Measurements from ENCODE around the gene SGPL1.

The SGPL1 gene

DNA sequence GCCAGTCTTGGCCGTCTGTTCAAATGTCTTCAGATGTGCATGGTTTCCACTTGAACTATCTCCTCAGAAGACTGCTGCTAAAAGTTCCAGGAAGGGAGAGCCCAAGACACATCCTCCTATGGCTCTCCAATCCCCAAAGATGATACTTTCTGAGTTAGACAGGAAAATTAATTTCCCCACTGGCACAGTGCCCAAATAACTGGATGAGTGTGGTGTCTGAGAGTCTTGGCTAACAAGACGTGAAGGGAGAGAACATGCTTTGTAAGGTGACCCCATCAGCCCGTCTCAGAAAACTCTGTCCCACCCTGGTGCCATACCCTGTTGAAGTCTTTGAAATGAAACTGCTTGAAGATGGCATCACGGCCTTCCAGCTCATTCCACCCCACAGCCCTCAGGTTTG, 69.7 kb downstream of the SGPL1 start:
- no peak for DNase-seq (ENCODE audit: low read depth)

DNA sequence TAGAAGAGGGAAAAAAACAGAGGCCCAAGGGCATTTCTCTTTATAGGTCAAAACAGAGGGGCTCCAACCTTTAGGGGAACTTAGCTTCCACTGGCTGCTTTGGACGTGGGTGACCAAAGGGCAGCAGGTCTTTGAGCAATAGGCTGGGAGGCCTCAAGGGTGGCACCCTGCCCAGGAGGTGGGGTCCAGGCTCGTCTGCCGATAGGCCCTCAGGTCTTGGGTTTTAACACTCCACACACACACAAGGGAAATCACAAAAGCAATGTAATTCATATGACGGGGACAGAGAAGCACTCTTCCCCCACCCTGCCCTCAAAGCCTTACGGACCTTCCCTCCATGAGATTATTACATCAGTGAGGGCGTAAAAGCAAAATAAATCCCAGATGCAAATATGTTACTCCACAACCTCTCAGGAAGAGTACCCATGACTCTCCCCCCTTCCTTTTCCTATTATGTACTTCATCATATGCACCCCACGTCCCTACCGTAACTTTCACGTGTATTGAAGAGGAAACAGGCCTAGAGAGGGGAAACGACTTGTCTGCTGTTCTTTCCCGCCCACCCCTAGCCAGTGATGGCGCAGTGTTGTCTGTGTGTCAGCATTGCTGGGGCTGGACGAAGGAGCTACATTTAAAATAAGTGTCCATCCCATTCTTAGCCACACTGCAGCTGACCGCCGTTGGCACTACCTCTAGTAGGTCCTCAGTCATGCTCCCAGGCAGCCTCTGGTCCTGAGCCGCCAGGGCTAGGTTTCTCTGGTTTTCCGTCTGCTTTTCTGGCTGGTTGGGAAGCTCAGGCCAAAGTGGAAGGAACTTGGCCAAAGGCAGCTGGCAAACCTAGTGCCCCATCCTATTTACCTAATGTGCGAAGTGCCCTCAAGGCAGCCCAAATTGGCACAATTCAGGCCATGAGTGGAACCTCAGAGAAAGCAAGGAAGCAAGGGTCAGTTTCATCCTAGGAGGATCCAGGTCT, 70.5 kb downstream of the SGPL1 start:
- no peak for DNase-seq (ENCODE audit: low read depth)

DNA sequence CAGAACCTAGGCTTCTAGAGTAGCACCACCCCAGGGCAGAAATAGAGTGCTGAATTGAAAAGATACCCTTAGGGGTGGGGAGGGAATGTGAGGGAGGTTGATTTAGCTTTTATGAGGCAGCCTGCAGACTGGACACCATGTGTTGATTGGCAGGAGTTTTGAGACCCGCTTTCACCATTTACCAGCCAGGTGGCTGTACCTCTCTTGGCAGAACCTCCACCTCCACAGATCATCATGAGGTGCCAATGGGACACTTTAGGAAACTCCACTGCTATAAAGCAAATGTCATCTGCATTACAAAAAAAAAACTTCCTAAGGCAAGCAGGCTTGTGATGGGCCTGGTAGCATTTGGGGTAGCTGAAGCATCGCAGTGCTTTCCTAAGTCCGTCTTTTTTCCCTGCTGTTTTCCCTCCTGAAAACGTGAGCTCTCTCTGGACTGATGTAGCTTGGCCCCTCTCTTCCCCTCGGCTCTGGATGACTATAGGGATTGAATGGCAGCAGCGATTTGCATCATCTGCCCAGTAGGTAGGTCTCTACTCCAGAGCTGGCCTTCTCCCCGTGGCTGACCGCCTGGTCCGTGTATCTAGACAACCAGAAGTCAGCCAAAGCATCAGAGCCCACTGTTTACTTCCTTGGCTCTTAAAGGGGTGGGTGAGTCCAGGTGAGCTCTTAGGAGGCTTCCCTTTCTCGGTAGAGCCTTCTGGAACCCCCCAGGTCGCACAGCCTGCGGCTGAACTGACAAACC, 71.3 kb downstream of the SGPL1 start:
- no peak for DNase-seq (ENCODE audit: low read depth)

DNA sequence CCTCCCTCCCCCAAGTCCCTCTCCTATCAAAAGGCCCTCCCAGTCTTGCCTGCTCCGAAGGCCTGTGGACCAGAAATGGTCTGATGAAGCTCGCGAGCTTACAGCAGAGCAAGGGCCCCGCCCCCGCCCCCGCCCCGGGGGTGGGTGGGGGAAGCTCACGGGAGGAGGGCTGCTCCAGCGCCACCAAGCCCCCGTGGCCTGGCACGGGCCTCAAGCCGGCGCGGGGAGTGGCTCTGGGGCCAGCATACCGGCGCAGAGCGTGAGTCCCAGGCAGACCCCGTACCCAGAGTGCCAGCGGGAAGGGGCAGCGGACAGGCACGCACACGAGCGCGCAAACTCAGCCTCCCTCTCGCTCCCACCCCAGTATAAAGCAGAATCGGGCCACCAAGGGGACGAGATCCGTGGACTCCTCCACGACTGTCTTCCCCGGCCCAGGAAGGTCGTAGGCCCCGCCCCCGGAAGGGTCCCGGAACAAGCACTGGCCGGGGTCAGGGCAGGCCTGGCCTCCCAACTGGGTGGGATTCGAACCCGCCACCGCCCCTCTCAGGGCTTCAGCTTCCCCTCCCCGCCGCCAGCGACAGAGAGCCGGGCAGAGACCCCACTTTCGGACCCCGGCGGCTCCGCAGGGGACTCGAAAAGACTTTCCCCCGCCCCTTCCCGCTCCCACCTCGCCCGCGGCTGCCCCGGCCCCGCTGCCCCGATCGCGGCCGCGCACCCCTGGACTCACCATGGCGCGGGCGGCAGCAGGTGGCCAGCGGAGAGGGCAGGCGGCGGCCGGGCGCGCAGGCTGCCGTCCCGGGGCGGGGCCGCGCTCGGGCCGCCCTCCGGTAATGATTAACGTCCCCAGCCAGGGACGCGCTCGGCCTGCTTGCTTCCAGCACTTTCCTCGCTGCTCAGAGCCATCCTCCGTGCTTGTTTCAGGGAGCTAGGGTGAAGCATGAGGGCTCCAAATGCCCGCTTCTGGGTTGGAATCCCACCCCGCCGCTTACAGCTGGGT, 72.4 kb downstream of the SGPL1 start, which contains the start of gene PCBD1:
PCBD1 (minus strand) TSS at position 762 of the 997 bp plus-strand sequence; CDS start at position 730, 32 bp downstream.
- DNase-seq (ENCODE audit: low read depth): no peak

DNA sequence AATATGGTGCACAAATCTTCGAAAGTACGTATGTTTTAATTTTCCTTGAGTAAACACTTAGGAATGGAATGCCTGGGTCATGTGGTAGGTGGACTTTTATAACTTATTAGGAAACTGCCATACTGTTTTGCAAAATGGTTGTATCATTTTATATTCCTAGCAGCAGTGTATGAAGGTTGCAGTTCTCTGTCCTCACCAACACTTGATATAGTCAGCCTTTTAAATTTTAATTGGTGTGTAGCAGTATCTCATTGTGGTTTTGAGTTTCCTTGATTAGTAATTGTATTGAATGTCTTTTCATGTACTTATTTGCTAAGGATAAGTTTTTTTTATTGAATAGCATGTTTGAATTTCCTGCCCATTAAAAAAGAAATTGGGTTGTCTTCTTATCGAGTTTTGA, 73.5 kb downstream of the SGPL1 start:
- DNase-seq (ENCODE audit: low read depth): no peak

DNA sequence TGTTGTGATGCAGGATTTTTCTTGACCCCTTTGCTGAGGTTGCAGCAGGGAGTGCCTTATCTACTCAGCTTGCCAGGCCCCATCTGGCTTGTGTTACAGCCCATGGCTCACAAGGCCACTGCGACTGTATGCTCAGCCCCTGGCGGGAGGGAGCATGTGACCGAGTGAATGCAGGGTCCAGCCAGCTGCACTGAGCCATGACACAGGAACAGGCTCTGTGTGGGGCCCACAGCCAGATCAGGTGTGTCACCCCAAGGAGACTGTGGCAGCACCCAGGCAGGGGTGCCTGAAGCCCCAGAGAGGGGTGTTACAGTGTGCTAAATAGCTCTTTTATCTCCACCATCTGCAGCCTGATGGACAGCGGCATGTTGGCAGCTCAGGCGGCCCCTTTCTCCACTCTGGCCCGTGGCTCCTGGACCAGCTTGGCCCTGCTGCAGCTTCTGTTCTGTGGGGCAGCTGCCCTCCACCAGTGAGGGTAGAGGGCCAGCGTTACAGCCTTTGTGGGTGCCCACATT, 75.2 kb downstream of the SGPL1 start:
- DNase-seq (ENCODE audit: low read depth): no peak

DNA sequence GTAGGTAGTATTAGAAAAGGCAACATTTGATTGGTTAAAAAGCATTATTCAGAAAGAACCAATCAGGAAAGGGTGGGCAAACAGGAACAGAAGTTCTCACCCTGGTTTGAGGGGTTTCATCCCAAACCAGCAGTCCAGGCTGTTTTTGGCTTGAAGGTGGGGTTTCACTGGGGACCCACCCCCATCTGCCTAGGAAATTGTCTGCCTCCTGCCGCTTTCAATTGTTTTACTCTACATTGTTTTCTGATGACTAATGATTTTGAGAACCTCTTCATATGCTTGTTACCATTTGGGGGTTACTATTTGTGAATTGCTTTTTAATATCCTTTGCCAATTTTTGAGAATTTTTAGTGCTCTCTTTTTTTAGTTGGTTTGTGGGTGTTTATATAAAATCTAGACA, 75.9 kb downstream of the SGPL1 start:
- DNase-seq (ENCODE audit: low read depth): no peak

DNA sequence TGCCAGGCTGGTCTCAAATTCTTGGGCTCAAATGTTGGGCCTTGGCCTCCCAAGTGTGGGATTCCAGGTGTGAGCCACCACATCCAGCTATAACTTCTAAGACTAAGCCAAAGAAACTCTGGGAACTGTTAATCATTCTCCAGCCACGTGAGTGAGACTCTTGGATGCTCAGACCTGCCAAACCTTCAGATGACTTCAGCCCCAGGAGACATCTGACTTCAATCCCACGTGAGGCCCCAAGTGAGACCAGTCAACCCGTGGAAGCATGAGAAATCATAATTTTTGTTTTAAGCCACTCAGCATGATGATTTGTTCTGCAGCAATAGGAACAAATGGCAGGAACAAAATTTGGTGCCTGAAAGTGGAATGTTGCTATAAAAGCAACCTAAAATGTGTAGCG, 76.9 kb downstream of the SGPL1 start:
- no peak for DNase-seq (ENCODE audit: low read depth)

DNA sequence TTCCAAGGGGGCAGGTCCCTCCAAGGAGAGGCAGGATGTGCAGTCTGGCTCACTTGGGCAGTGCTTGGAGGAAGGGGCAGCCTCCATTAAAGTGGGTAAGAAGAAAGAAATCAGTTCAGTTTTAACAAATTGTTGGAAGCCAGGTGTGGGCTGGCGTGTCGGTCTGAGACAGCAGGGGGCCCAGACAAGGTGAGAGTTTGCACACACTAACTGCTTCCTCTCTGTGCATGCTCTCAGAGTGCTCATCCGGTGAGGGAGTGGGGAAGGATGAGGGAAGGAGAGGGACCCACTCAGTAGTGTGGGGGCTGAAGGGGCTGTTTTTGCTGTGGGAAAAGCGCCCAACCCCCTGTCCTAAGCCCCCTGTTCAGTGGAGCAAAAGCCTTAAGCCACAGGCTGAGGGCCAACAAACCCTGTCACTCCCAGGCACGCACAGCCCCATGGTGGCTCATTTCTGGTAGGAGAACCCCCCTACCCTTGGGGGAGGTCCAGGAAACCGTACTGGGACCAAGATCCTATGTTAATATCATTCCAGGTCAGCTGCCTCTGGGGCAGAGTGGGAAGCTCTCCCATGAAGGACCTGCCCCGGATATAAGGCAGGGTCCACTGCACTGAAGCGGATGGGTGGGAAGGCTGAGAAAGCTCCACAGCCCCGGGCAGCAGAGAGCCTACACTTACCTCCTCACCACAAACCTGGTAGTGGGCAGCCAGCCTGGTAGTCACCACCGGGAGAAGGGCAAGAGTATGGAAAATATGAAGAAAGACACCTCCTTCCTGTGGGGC, 77.7 kb downstream of the SGPL1 start:
- no peak for DNase-seq (ENCODE audit: low read depth)

DNA sequence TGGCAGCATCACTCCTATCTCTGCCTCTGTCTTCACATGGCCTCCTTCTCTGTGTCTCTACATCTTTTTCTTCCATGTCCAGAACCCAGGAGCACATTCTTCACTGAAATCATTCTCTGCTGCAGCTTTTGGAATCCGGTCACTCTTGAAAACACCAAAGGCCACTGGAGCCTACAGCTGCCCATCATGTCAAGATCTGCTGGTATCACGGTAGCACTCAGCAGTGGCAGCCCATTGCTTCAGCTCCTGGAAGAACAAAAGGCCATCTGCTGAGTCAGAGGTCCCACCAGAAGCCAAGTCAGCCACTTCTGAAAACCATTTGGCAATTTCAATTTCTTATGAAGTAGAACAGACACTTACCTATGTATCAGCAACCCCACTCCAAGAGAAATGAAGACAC, 78.7 kb downstream of the SGPL1 start:
- DNase-seq (ENCODE audit: low read depth): no peak

DNA sequence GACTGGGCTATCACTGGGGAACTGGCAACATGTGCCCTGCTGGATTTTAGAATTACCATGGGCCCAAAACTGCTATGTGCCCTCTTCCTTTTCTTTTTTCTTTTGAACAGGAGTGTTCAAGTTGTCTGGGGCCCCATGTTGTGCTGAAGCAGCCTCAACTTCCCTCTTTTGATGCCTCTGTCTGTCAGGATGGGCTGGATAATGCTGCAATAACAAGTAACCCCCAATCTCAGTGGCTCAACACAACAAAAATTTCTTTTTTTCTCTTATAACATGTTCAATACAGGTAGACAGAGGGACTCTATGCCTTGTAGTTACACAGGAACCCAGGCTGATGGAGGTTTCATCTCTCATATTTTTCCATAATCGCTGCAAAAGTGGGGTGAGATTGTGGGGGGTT, 80.8 kb downstream of the SGPL1 start:
- no peak for DNase-seq (ENCODE audit: low read depth)

DNA sequence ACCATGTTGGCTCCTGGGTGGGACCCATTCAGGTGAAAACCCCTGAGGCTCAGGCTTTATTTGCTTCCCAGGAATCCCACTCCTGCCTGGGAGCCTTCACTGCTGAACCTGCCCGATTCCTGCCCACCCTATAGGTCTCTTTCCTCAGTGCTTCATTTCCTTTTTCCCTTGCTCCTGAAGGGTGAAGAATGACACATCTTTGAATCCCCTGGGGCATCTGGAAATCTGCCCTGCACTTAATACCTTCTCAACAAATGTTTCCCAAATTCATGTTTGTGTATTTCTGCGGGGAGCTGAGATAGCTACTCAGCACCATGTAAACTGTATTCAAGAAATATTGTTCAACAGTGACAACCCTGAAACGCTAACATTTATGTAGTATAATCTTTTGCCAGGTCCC, 82.9 kb downstream of the SGPL1 start:
- no peak for DNase-seq (ENCODE audit: low read depth)

DNA sequence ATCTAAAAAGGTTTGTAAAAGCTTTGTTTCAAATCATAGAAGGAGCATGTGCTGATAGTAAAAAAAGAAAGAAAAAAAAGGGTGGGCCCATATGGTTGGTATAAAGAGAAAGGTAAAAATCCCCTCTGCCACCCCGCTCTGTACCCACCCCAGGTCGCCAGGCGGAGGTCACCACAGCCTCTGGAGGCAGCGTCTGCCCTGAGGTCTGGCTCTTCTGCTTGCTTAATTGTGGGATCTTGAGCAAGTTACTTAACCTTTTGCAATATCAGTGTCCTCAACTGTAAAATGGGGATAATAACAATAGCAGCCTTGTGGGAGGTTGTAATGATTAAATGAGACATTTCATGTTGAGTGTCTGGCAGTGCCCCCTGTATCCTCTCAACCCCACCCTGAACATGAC, 83.3 kb downstream of the SGPL1 start:
- DNase-seq (ENCODE audit: low read depth): no peak

DNA sequence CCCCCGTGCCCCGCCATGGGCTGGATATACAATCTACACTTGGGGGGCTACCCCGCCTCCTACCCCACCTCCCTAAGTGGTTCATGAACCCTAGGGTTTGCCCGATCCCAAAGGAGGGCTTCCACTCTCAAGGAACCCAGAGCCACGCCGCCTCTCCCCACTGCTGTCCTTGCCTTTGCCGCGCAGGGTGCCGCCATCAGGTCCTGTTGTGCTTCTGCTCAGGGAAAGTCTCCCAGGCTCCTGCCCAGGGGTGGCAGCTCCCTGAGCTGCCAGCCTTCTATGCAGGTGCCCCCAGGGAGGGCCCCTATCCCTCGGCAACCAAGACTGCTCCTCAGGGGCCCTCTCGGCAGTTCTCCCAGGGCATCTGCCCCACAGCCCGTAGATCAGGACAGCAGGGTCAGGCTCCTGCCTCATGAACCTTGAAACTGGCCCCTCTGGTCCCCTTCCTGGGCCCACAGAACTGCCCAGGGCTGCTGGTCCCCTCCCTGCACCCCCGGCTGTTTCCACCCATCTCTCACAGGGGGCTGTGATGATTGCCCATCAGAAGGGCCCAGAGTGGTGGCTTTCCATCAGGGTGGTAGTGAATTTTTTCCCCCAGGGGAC, 85.6 kb downstream of the SGPL1 start:
- no peak for DNase-seq (ENCODE audit: low read depth)

DNA sequence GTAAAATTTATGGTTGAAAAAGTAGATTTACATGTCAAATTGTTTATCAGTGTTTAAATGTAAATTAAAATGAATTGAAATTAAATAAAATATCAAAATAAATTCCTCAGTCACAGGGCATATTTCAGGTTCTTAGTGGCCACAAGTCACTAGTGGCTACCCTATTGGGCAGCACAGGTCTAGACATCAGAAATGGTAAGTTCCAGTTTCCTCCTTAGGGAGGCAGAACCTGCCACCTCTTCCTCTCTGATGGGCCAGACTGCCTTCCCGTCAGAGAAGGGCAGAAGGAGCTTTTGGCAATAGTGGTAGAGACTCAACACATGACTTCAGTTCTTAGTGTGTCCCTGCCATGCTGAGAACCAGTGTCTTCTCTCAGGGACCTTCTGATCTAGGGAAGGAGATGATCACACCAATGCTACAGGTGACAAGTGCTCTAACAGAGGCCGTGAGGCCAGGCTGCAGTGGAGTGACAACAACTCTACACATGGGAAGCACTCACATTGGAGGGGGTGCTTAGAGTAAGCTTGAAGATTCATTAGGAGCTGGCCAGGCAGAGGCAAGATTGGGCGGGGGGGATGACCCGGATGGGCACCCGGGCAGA, 87.0 kb downstream of the SGPL1 start:
- no peak for DNase-seq (ENCODE audit: low read depth)

DNA sequence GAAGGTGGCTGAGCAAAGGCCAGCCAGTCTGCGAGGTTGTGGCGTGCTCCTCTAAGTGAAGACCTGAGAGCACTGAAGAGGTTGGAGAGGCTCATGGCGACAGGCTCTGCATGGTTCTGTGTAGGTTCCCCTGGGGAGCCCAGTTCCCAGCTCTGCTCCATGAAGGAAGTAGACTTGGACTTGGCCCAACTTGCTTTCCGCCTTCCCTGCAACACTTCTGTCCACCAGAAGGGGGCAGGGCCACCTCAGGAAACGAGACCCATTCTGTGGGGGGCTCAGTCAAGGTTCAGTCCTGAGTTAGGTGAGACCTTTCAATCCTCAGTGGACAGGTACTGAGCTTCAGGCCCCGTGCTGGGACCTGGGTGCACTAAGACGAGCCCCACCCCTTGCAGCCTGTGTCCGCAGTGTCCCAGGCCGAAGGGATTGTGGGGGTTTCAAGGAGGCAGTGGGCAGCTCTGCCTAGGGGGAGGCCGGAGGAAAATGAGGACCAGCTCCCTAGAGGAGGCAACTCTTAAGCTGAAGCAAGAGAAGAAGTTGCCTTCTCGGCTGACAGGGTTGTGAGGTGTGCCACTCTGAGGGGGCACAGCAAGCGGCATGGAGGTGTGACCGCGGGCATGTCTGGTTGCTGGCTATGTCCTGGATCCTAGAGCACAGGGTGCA, 87.6 kb downstream of the SGPL1 start:
- DNase-seq (ENCODE audit: low read depth): no peak

DNA sequence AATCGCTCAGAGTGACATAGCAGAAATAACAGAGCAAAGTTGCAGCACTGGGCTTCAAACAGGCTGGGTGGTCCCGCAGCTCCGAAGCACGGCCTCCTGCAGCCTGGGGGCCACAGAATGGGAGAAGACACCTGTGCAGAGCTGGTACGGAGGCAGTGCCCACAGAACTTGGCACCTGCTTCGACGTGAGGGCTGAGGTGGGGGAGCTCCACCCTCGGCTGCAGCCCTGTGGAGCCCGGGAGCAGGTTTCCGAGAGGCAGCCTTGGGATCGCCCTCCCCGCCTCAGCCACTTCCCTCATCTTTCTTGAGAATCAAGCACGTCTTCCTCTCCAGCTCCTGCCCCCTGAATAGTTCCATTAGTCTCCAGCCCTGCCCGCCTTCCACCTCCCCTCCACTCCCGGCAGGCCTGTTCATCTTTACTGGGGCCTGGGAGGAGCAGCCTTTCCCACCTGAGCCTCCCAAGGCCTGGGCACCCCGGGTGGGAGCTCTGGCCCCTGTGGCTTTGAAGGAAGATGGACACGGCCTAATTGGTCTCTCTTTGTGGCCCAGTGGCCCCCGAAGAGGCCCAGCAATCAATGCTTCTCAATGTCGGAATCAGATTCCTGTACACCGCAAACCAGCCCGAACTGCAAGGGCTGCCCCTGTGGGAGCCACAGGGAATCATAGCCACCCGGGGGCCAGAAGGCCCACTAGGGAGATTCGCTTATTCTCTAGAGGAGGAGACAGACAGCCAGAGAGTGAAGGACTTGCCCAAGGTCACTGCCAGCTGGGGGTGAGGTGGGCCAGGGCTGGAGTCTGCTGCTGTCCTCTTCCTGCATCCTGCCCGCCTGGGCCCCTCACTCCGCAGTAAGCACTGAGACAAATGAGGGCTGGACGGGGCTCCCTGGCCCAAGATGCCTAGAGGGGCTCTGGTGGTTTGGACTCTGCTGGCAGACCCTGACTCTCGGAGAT, 89.6 kb downstream of the SGPL1 start:
- DNase-seq (ENCODE audit: low read depth): no peak

DNA sequence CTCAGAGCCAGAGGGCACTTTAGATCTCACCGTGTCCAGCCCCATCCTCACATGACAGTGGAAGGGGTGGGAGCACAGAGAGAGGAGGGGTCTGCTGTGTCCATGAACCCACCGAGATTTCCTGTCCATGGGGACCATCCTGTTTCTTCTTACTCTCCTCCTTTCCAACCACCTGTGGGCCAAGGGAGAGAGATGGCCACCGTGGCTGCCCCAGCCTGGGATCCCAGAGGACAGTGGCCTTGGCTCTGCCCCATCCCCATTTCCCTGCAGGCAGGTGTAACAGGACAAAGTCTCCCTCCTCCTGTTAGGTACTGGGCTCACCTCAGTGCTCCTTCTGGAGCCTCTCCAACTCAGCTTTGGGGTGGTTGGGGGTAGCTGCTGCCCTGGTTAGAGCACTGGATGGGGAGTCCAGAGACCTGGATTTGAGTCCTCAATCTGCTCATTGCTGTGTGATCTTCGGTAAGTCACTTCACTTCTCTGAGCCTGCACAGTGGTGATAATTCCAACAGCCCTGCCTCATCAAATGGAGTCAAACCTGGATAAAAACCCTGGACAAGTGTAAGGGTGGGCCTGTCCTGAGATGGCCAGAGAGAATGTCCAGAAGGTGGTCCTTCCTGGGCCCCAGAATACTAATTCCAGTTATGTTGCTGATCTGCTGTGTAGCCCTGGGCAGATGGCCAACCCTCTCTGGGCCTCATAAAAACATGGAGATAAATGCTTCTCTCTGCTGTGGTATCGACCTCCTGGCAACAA, 90.5 kb downstream of the SGPL1 start:
- DNase-seq (ENCODE audit: low read depth): no peak
